ENCODE results near the gene KLHDC8A.

DNA sequence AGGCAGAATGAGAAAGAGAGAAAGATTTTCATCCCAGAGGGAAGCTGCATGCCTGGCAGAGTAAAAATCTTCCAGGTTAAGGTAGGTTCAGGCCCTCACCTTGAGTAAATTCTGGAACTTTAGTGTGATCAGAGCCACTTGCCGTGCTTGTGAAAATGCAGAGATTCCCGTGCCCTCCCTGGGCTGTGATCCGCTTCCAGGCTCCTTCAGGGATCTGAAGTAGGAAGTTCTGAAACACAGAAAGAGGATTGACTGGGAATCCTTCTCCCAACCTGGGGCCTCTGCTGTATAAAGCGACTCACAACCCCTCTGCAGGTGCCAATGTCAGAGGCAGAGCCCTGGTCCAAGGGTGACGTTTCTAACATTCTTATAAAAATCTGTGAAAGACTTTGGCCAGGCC lies 61.8 kb downstream of the KLHDC8A start:
- TF ChIP-seq POLR2A (IDR thresholded peaks at IDR 0.05) (no peak), POLR2AphosphoS5 (IDR thresholded peaks at IDR 0.05) (no peak)
- TF ChIP-seq, protein P1, sequence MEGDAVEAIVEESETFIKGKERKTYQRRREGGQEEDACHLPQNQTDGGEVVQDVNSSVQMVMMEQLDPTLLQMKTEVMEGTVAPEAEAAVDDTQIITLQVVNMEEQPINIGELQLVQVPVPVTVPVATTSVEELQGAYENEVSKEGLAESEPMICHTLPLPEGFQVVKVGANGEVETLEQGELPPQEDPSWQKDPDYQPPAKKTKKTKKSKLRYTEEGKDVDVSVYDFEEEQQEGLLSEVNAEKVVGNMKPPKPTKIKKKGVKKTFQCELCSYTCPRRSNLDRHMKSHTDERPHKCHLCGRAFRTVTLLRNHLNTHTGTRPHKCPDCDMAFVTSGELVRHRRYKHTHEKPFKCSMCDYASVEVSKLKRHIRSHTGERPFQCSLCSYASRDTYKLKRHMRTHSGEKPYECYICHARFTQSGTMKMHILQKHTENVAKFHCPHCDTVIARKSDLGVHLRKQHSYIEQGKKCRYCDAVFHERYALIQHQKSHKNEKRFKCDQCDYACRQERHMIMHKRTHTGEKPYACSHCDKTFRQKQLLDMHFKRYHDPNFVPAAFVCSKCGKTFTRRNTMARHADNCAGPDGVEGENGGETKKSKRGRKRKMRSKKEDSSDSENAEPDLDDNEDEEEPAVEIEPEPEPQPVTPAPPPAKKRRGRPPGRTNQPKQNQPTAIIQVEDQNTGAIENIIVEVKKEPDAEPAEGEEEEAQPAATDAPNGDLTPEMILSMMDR (IDR thresholded peaks at IDR 0.05): no peak

Data from prostate gland (tissue), 2 donors.